ENCODE data around the gene FAM81A. TPM values are rescaled to one million over a fixed set of nuclear protein-coding genes. Genes with fewer than 3 reads are reported as not detected.

Gene FAM81A
- total and polyA plus RNA-seq, 4 donors, result under 0.01 to 0.13 (median 0.07) TPM

DNA sequence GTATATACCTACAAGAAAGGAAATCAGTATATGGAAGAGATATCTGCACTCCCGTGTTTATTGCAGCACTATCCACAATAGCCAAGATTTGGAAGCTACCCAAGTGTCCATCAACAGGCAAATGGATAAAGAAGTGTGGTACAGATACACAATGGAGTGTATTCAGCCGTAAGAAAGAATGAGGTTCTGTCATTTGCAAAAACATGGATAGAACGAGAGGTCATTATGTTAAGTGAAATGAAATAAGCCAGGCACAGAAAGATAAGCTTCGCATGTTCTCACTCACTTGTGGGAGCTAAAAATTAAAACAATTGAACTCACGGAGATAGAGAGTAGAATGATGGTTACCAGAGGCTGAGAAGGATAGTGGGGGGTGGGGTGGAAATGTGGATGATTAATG lies 53.1 kb downstream of the FAM81A start:
- no peak overlapping the region for H3K27ac ChIP-seq (ENCODE audit: low read depth in 1 of 2, low read length in 2 of 2)
- peaks cover 0 to 8% (median 2%) of the 10 kb centered on the region in 4 donors for H3K4me1 ChIP-seq (ENCODE audit: control insufficient read depth in 4 of 4, insufficient read depth in 4 of 4, low read length in 3 of 4)
- H3K27me3 ChIP-seq (ENCODE audit: control insufficient read depth in 4 of 4, insufficient read depth in 4 of 4, low read length in 3 of 4), result no peaks in the 10 kb centered on the region
- H3K36me3 ChIP-seq (ENCODE audit: control insufficient read depth in 4 of 4, insufficient read depth in 3 of 4, low read depth in 1 of 4, low read length in 3 of 4), result no peaks in the 10 kb centered on the region
- TF ChIP-seq GABPA (IDR thresholded peaks at IDR 0.05 in 1 of 2, conservative IDR thresholded peaks at IDR 0.05 in 1 of 2) (no peak), RXRA (IDR thresholded peaks at IDR 0.05) (no peak), ATF3 (IDR thresholded peaks at IDR 0.05) (no peak), FOXA2 (IDR thresholded peaks at IDR 0.05) (no peak), TAF1 (conservative IDR thresholded peaks at IDR 0.05) (no peak), ZBTB33 (IDR thresholded peaks at IDR 0.05) (no peak), EGR1 (IDR thresholded peaks at IDR 0.05; ENCODE audit: low read depth in 2 of 2) (no peak), HNF4G (IDR thresholded peaks at IDR 0.05) (no peak), NR2F2 (IDR thresholded peaks at IDR 0.05) (no peak), YY1 (IDR thresholded peaks at IDR 0.05) (no peak), FOXA1 (IDR thresholded peaks at IDR 0.05) (no peak), SP1 (IDR thresholded peaks at IDR 0.05) (no peak)
- TF ChIP-seq, protein P1, sequence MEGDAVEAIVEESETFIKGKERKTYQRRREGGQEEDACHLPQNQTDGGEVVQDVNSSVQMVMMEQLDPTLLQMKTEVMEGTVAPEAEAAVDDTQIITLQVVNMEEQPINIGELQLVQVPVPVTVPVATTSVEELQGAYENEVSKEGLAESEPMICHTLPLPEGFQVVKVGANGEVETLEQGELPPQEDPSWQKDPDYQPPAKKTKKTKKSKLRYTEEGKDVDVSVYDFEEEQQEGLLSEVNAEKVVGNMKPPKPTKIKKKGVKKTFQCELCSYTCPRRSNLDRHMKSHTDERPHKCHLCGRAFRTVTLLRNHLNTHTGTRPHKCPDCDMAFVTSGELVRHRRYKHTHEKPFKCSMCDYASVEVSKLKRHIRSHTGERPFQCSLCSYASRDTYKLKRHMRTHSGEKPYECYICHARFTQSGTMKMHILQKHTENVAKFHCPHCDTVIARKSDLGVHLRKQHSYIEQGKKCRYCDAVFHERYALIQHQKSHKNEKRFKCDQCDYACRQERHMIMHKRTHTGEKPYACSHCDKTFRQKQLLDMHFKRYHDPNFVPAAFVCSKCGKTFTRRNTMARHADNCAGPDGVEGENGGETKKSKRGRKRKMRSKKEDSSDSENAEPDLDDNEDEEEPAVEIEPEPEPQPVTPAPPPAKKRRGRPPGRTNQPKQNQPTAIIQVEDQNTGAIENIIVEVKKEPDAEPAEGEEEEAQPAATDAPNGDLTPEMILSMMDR (IDR thresholded peaks at IDR 0.05; ENCODE audit: low read depth, low read length, missing input control), result no peak
- TF ChIP-seq, protein P2, sequence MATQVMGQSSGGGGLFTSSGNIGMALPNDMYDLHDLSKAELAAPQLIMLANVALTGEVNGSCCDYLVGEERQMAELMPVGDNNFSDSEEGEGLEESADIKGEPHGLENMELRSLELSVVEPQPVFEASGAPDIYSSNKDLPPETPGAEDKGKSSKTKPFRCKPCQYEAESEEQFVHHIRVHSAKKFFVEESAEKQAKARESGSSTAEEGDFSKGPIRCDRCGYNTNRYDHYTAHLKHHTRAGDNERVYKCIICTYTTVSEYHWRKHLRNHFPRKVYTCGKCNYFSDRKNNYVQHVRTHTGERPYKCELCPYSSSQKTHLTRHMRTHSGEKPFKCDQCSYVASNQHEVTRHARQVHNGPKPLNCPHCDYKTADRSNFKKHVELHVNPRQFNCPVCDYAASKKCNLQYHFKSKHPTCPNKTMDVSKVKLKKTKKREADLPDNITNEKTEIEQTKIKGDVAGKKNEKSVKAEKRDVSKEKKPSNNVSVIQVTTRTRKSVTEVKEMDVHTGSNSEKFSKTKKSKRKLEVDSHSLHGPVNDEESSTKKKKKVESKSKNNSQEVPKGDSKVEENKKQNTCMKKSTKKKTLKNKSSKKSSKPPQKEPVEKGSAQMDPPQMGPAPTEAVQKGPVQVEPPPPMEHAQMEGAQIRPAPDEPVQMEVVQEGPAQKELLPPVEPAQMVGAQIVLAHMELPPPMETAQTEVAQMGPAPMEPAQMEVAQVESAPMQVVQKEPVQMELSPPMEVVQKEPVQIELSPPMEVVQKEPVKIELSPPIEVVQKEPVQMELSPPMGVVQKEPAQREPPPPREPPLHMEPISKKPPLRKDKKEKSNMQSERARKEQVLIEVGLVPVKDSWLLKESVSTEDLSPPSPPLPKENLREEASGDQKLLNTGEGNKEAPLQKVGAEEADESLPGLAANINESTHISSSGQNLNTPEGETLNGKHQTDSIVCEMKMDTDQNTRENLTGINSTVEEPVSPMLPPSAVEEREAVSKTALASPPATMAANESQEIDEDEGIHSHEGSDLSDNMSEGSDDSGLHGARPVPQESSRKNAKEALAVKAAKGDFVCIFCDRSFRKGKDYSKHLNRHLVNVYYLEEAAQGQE (IDR thresholded peaks at IDR 0.05), result no peak
- TF ChIP-seq, protein P3, sequence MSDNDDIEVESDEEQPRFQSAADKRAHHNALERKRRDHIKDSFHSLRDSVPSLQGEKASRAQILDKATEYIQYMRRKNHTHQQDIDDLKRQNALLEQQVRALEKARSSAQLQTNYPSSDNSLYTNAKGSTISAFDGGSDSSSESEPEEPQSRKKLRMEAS (IDR thresholded peaks at IDR 0.05), result no peak
- DNase-seq (ENCODE audit: low spot score), result no peak
- no peaks in the 10 kb centered on the region for H3K9me3 ChIP-seq (ENCODE audit: control insufficient read depth in 4 of 4, low read length in 3 of 4)
- H3K4me3 ChIP-seq (ENCODE audit: low read depth in 1 of 3, low read length in 3 of 3), result no peak overlapping the region
- WGBS, result 72% methylated on average over 5 of the region's 5 CpGs
- H3K9ac ChIP-seq (ENCODE audit: low read depth in 1 of 2, low read length in 2 of 2), result no peak overlapping the region

All from liver (tissue), 9 donors.